ENCODE measurements around the gene RMDN2.
A peak's percentile ranks its signal among the peaks of the same experiment; 100 is the strongest.

RMDN2 gene

GRCh38 chr2:37893327-37893726, 31.8 kb upstream of the RMDN2 start:
- H3K27me3 ChIP-seq (ENCODE audit: low read depth, low read length), result 0 out of 2 replicates have a peak, but pooled peaks cover 3% of the 10 kb centered on the region
- no peaks in the 10 kb centered on the region for H3K36me3 ChIP-seq (replicated peaks; ENCODE audit: low read depth, low read length)
- peak overlapping the region; percentile 70 for H3K27ac ChIP-seq (ENCODE audit: low read length)
- H3K9me3 ChIP-seq (ENCODE audit: insufficient read depth, low read length), result no peaks in the 10 kb centered on the region
- H3K4me2 ChIP-seq (ENCODE audit: low read length), result peak overlapping the region; percentile 64
- H3K9ac ChIP-seq (ENCODE audit: low read length), result peak overlapping the region; percentile 15; the same call in 1 of the 2 replicates
- H3K4me3 ChIP-seq (ENCODE audit: low read length), result no peak overlapping the region
- TF ChIP-seq CTCF (IDR thresholded peaks at IDR 0.05; ENCODE audit: low read depth, low read length), result no peak
- no peak for TF ChIP-seq EZH2phosphoT487 (IDR thresholded peaks at IDR 0.05; ENCODE audit: low read depth)
- H3K79me2 ChIP-seq (ENCODE audit: low read length), result no peaks in the 10 kb centered on the region
- H2AFZ ChIP-seq (ENCODE audit: low read depth, low read length), result peak overlapping the region; percentile 91
- H3K4me1 ChIP-seq (ENCODE audit: low read length), result peaks cover 38% of the 10 kb centered on the region
- H4K20me1 ChIP-seq (ENCODE audit: insufficient read depth, low read length), result no peaks in the 10 kb centered on the region

GRCh38 chr2:37894047-37894446, 31.0 kb upstream of the RMDN2 start:
- Histone ChIP-seq H3K27ac (ENCODE audit: low read length) (no peak overlapping the region), H3K4me1 (ENCODE audit: low read length) (peaks cover 38% of the 10 kb centered on the region), H3K36me3 (replicated peaks; ENCODE audit: low read depth, low read length) (no peaks in the 10 kb centered on the region), H2AFZ (ENCODE audit: low read depth, low read length) (no peak overlapping the region), H3K79me2 (ENCODE audit: low read length) (no peaks in the 10 kb centered on the region), H3K27me3 (ENCODE audit: low read depth, low read length) (0 out of 2 replicates have a peak, but pooled peaks cover 3% of the 10 kb centered on the region), H3K4me3 (ENCODE audit: low read length) (no peak overlapping the region), H4K20me1 (ENCODE audit: insufficient read depth, low read length) (no peaks in the 10 kb centered on the region), H3K9me3 (ENCODE audit: insufficient read depth, low read length) (no peaks in the 10 kb centered on the region), H3K4me2 (ENCODE audit: low read length) (no peak overlapping the region), H3K9ac (ENCODE audit: low read length) (no peak overlapping the region)
- no peak for TF ChIP-seq CTCF (IDR thresholded peaks at IDR 0.05; ENCODE audit: low read depth, low read length)
- no peak for TF ChIP-seq EZH2phosphoT487 (IDR thresholded peaks at IDR 0.05; ENCODE audit: low read depth)

- H3K9me3 ChIP-seq (ENCODE audit: insufficient read depth, low read length), result no peaks in the 10 kb centered on the region
- no peaks in the 10 kb centered on the region for H3K79me2 ChIP-seq (ENCODE audit: low read length)
- no peak overlapping the region for H3K4me2 ChIP-seq (ENCODE audit: low read length)
- H4K20me1 ChIP-seq (ENCODE audit: insufficient read depth, low read length), result no peaks in the 10 kb centered on the region
- H2AFZ ChIP-seq (ENCODE audit: low read depth, low read length), result no peak overlapping the region
- H3K9ac ChIP-seq (ENCODE audit: low read length), result no peak overlapping the region
- no peak overlapping the region for H3K27ac ChIP-seq (ENCODE audit: low read length)
- peaks cover 38% of the 10 kb centered on the region for H3K4me1 ChIP-seq (ENCODE audit: low read length)
- H3K4me3 ChIP-seq (ENCODE audit: low read length), result no peak overlapping the region
- TF ChIP-seq EZH2phosphoT487 (IDR thresholded peaks at IDR 0.05; ENCODE audit: low read depth) (no peak), CTCF (IDR thresholded peaks at IDR 0.05; ENCODE audit: low read depth, low read length) (no peak)
- H3K27me3 ChIP-seq (ENCODE audit: low read depth, low read length), result 0 out of 2 replicates have a peak, but pooled peaks cover 1% of the 10 kb centered on the region
- no peaks in the 10 kb centered on the region for H3K36me3 ChIP-seq (replicated peaks; ENCODE audit: low read depth, low read length)
Measured at GRCh38 chr2:37894601-37895000, 30.5 kb upstream of the RMDN2 start.

- Histone ChIP-seq H3K4me1 (ENCODE audit: low read length) (peaks cover 38% of the 10 kb centered on the region), H3K27me3 (ENCODE audit: low read depth, low read length) (no peaks in the 10 kb centered on the region)
Measured at GRCh38 chr2:37895140-37895539, 29.9 kb upstream of the RMDN2 start.

More at GRCh38 chr2:37895140-37895539, 29.9 kb upstream of the RMDN2 start:
- no peaks in the 10 kb centered on the region for H4K20me1 ChIP-seq (ENCODE audit: insufficient read depth, low read length)
- H2AFZ ChIP-seq (ENCODE audit: low read depth, low read length), result no peak overlapping the region
- H3K9ac ChIP-seq (ENCODE audit: low read length), result no peak overlapping the region
- H3K36me3 ChIP-seq (replicated peaks; ENCODE audit: low read depth, low read length), result no peaks in the 10 kb centered on the region
- H3K9me3 ChIP-seq (ENCODE audit: insufficient read depth, low read length), result no peaks in the 10 kb centered on the region
- H3K27ac ChIP-seq (ENCODE audit: low read length), result no peak overlapping the region
- TF ChIP-seq CTCF (IDR thresholded peaks at IDR 0.05; ENCODE audit: low read depth, low read length) (no peak), EZH2phosphoT487 (IDR thresholded peaks at IDR 0.05; ENCODE audit: low read depth) (no peak)
- no peaks in the 10 kb centered on the region for H3K79me2 ChIP-seq (ENCODE audit: low read length)
- no peak overlapping the region for H3K4me3 ChIP-seq (ENCODE audit: low read length)
- H3K4me2 ChIP-seq (ENCODE audit: low read length), result no peak overlapping the region

Data from OCI-LY3 (cell line).